HG02642 (cell line): ENCODE measurements around the gene PHOX2B.

Source experiments
- ATAC-seq: cut with Tn5 transposase; IDR thresholded peaks from one replicate; pipeline ENCODE4 v1.9.1; 2021; ENCODE audit warnings: mild to moderate bottlenecking; ENCODE audit not compliant: unreplicated experiment, poor library complexity

Gene PHOX2B

DNA sequence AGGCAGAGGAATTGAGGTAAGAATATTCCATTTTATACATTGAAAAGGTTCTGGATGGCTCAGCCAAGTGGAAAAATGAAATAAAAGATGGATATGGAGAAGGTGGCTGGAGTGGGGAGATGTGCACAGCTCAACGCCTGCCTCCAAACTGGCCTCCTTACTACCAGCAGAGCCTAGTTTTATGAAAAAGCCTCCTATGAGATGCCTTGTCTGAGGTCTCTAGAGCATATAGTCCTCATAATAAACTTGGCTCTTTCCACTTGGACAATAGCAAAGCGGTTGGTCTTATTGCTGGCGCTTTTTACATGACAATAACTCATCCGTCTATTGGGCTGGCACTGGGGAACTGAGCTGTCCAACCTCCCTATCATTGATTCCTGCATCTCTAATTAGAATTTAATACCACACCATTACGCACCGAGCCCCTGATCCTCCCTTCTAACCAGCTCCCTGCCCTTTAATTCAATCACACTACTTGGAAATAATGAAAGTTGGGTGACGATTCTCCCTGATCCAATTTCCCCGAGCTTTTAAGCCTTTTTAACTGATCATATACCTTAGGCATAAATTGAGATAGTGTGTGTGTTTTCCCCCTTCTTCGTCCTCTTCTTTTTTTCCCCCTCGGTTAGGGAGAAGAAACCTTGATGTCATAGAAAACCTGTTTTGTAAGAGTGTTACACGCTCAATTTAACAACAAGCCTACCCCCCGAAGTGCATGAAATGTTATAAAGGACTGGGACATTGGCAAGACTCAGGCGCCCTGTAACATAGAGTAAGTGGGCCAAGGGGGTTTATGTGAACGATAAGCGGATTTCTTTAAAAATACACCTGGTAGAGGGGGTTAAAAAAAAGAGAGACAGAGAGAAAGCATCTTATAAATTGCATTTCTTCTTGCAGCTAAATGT lies at the start of gene PHOX2B:
Gene PHOX2B (minus strand): TSS at position 155 of the 905 bp plus-strand sequence. CDS start 115 bp downstream, at position 40.
- no peak for ATAC-seq

- no peak for ATAC-seq
These were observed 48.7 kb upstream of the PHOX2B start for GRCh38 chr4:41797260-41797659.

GRCh38 chr4:41796545-41797210 lies 48.2 kb upstream of the PHOX2B start:
- ATAC-seq: no peak

GRCh38 chr4:41795796-41796385 lies 47.4 kb upstream of the PHOX2B start:
- ATAC-seq: no peak

DNA sequence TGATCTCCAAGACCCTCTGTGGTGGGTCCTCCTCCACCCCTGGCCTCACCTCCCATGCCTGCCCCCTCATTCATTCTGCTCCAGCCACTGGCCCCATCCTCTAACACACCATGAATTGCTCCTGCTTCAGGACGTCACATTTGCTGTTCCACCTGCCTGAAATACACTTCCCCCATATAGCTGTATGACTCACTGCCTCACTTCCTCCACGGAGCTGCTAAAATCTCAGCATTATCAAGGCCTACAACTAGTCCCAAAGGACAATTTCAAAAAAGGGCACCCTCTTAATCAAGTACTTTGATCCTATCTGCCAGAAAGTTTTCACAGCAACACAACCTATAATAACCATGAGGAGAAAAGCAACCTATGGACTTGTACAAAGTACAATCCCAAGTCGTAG lies 43.6 kb upstream of the PHOX2B start:
- ATAC-seq: no peak

DNA sequence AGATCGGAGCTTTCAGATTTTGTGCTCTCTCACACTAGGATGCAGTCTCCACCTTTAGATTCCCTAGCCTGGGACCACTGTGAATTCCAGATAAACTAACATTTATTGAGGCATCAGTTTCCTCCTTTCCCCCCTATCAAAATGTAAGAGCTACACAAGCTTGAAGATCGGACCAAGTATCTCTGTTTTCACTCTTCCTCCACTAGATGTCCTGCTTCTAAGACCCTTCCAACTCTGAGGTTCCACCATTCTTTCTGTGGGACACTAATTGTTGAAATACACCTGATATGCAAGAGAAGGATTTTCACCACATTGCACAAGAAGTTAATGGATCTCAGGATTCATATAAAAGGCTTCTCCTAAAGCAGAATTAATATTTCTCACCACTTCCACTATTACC lies 43.0 kb upstream of the PHOX2B start:
- ATAC-seq: no peak

GRCh38 chr4:41787931-41788330 lies 39.4 kb upstream of the PHOX2B start:
- ATAC-seq: no peak

GRCh38 chr4:41785665-41786064 lies 37.1 kb upstream of the PHOX2B start:
- no peak for ATAC-seq

DNA sequence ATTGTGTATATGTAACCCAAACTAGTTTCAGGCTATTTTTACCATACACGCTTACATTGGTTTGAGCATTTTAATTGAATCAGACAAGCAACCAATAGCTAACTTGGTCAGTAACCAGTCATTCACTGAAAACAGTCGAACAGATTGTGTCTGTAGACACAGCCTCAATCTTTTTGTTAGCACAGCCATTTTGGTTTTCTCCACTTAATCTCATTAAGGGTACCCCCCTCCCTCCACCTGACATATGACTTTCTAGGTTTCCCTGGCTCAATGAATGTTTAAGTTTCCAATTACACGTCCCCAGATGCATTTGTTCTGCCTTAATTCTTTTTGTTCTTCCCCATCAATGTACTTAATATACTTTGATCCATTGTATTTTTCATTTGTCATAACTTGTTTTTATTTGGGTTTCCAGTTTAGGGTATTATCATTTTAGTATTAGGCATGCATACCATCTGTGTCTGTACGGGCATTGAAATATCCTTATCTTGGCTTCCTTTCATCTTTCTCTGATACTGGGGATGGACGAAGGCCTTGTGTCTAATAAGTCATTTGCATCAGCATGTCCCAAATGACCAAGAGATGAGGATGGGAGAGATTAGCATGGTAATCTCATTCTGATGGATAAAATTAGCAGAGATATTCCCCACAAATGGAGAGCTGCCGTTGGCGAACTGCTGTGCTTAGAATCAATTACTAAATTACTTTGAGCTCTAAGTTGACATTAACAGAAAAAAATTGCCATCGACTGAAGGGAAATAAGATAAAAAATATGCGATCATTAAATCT lies 35.9 kb upstream of the PHOX2B start:
- no peak for ATAC-seq

GRCh38 chr4:41776466-41776865 lies 27.9 kb upstream of the PHOX2B start:
- ATAC-seq: no peak

GRCh38 chr4:41763729-41764128 lies 15.2 kb upstream of the PHOX2B start:
- ATAC-seq: no peak

DNA sequence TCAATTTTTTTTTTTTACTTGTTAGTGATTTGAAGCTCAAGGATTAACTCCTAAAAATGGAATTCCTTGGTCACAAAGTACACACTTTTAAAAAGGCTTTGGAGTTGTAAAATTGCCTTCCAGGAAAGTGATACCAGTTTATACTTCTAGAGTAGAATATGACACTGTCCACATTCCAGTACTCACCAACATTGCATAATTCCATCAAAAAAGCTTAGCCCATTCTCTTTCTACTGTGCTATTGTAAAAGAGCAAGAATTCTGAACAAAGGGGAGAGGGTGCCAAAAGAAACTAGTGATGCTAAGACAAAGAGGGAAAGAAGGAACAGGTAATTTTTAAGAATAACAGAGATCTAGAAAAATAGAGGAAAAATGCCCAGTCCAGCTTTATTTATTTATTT lies 10.4 kb upstream of the PHOX2B start:
- ATAC-seq: no peak

DNA sequence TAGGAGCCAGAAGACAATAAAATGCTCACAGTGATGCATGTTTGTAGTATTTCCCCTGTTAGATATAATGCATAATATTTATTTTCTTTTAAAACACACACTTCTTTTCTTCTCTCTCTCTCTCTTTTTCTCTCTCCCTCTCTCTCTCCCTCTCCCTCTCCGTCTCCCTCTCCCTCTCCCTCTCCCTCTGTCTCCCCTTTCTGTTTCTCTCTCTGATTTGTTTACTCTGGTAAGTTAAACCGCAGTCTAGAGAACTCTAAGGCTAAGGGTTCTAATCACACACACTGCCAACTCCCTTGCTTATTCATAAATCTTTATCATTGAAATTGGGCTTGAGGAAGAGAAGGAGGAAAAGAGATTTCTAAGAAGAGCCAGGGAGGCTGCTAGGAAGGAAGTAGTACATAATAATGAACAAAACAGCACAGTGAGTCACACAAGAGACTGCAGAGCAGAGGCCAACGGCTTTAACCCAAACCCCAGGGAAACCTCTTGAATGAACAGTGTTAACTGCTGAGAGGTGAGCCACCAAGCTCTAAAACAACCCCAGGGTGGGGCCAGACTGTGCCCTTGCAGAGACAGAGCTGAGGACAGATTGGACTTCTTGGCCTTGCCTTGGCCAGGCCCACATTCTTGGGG lies 9.1 kb upstream of the PHOX2B start:
- ATAC-seq: no peak

GRCh38 chr4:41753942-41754341 lies 5.4 kb upstream of the PHOX2B start:
- no peak for ATAC-seq

GRCh38 chr4:41752081-41752836 lies 3.7 kb upstream of the PHOX2B start:
- no peak for ATAC-seq

DNA sequence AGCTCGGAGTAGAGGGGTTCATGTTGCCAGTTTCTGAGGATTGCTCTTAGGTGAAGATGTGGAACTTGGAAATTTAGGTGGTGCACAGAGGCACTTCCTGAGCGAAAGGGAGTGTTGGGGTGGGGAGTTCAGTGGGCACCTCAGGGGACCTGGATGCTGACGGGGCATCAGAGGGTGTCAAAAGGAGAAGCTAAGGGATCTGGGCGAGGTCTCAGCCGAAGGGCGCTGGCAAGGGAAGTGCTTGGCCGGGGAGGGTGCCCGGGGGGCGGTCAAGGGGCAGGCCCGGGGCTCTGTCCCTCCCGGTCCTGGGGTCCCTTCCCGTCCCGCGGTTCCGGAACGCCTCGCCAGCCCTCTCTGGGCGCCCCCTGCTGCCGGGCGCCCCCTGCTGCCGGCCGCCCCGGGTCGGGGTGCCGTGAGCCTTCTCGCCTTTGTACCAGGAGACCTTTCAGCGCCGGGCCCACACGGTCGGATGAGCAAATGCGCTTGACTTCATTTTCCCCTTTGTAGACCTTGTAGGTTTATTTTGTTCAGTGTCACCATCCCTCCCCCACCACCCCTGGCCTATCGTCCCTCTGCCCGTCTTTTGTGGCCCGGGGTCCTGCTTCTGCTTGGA lies 3.0 kb upstream of the PHOX2B start:
- ATAC-seq: no peak

GRCh38 chr4:41750626-41751448 lies 2.3 kb upstream of the PHOX2B start:
- no peak for ATAC-seq

- ATAC-seq: no peak
These were observed 1.6 kb upstream of the PHOX2B start for GRCh38 chr4:41750121-41750625.
